KBM-7 (cell line): Measurements from ENCODE around the gene ITPR2.
A peak's percentile ranks its signal among the peaks of the same experiment; 100 is the strongest.
"Not testable (repeated sequence)": the region's sequence is repeated elsewhere in the genome, so short reads cannot be mapped to it uniquely, and the experiment has no call there.

ENCODE experiments used
- DNase-seq: peaks from one replicate; pipeline ENCODE4 v3.0.0-alpha.2; 2015
- in situ Hi-C: fragments of 300-500 bp; cut with MboI; formaldehyde crosslinking; loops from 2 replicates; pipeline ENCODE4 v1.14.3; 2020; ENCODE audit warnings: low sequenced_read_pairs, low pct_unique_long_range_greater_than_20kb, mixed read lengths

ITPR2 gene

DNA sequence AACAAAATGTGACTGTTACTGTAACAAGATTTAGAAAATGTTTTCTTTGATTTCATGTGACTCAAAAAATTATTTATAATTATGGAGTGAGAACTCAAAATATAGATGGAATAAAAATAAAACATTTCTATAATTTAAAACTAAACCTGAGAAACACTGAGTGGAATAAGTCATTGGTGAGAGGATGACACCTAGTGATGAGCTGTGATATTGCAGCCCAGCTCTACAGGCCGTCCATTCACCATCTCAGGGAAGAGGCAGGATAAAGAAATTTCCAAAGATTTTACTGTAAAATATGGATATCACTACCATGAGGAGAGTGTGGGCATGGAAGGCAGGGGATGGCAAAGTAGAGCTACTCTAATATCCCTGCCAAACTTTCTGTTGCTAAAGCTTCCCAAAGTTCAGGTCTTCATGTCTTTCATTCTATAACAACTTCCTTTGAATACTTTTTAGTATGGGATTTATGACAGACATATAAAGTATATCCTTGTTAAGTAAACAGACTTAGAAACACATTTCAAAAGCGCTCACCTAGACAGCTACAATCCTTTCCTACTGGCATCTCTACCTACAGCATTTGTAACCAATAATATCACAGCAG is 308.0 kb downstream of the ITPR2 start:
- in situ Hi-C loops: no loop called here
- DNase-seq: peak; percentile 75

DNA sequence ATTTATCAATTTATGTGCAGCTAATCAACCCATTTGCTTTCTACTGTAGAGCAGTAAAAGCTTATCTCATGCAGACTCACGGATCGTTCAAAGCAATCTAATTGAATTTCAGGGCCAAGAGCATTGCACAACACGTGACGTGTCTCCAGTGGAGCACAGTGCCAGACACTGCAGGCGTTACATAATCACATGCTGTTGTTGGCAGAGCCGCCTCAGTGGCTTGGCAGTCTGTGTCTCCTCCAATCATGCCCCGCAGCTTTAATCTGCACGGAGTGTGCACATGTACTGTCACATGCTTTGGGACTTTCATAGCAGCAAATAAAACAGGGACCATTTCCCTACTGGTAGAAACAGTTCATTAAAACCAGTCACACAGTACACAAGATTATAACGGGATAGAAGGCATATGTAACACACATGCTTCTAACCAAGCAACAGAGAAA is 309.3 kb downstream of the ITPR2 start:
- in situ Hi-C loops: no loop called here
- DNase-seq: peak; percentile 44

DNA sequence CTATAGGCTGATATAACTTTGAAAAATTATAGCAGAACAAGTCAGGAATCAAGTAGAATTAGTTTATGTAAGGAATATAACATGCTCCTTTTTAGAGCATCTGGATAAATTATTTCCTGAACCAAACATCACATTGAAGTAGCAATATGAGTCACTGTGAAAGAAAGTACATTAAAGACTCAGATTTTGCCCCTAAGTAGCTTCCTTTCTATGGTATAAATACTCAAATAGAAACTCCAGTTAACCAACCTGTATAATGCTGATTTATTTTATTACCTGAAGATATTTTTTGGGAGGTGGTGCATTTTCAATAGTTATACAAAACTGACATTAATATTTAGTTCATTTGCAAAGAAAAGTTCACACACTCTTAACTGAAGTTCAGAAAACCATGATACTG is 312.1 kb downstream of the ITPR2 start:
- no peak for DNase-seq
- in situ Hi-C loops: no loop called here

DNA sequence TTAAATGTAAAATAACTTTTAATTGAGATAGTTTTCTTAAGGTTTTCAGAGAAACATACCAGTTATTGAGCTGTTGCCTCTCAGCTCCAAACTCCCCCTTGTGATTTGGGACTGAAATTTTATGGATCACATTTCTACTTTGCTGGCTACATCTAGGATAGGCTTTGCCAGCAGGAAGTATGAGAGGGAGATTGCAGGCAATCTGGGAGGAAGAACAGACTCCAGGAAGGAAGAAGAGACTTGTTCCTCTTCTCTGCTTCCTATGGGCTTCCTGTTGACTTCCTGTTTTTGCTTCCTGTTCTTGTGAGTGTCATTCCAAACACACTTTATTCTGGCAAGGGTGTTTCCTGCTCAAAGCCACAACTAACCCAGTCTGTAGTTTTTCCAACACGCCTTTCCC is 312.9 kb downstream of the ITPR2 start:
- in situ Hi-C loops: no loop called here
- peak; percentile 30 for DNase-seq

DNA sequence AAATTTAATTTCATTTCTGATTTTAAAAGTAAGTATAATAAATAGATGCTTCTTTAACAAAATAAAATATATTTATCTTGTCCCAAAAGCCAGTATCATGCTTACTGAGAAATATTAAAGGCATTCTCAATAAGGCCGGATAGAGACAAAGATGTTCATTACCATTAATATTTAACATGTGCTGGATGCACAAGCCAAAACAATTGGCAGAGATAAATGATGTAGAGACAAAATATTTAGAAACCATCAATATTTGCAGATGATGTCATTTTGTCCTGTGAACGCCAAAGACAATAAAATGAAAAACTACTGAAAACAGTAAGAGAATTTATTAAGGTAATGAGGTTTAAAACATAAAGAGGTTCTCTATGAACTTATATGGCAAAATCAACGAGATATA is 313.5 kb downstream of the ITPR2 start:
- no peak for DNase-seq
- in situ Hi-C loops: no loop called here

DNA sequence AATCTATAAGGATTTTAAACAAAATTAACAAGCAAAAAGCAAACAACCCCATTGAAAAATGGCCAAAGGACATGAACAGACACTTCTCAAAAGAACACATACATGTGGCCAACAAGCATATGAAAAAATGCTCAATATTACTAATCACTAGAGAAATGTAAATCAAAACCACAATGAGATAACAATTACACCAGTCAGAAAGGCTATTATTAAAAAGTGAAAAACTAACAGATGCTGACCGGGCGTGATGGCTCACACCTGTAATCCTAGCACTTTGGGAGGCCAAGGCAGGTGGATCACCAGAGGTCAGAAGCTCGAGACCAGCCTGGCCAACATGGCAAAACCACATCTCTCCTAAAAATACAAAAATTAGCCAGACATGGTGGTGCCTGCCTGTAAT is 315.7 kb downstream of the ITPR2 start:
- DNase-seq, in situ Hi-C loops: not testable (repeated sequence)

DNA sequence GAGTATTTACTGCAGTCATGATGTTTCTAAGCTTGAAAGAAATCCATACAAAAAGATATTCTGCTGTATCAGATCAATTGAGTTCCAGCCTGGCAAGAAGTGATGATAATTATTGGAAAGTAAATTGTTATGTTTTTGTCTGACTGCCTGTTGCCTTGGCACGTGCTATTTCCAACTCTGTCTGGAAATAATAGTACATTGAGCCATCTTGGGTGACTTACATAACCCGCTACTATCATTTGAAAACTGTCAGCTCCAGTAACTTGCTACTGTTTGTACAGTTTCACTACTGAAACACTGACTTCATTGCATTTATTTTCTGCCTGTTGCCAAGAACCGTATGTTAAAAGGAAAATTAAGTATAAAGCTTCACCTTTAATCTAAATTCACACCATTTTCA is 318.6 kb downstream of the ITPR2 start:
- in situ Hi-C loops: no loop called here
- DNase-seq: no peak

DNA sequence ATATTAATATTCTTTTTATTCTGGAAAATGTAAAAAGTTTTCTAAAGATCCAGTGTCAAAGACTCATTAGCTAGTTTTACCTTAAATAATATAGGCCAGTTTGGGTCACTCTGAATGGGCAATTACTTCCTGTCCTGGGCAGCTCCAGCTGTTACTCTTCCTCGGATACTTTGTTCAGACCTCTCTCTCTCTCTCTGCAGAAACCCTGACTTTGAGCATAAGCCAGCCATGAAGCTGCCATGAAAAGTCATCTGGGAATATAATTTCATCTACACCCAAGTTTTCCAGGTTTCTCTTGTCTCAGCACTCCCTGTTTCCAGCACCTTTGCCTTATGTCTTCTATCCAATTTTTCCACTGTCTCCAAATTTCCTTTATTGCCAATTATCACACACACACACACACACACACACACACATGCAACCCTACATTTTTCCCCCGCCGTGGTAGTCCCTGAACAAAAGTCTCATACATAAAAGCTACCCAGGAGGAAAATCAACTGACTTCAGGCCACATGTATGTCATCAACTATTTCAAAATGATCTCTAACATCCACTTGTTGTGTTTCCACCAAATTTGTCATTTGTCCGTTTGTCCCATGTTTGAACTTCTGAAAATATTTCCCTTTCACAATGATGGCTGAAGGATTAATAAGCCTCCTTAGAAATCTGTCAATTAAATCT is 319.5 kb downstream of the ITPR2 start:
- no peak for DNase-seq
- in situ Hi-C loops: no loop called here

DNA sequence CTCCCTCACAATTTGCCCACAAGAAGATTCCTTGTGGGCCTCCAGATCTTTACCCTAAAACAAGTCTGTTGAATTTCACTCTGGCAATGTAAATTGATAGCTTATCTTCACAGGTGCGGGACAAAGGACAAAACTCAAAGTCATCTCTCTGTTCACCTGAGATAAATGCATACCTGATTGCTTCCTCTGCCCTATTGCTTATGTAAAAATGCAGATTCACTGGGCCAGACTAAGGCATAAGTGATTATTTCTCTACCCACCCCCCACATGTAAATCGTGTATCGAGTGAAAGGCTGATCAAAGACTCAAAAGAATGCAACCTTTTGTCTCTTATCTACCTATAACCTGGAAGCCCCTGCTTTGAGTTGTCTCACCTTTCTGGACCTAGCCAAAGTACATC is 320.8 kb downstream of the ITPR2 start:
- no peak for DNase-seq
- in situ Hi-C loops: no loop called here

DNA sequence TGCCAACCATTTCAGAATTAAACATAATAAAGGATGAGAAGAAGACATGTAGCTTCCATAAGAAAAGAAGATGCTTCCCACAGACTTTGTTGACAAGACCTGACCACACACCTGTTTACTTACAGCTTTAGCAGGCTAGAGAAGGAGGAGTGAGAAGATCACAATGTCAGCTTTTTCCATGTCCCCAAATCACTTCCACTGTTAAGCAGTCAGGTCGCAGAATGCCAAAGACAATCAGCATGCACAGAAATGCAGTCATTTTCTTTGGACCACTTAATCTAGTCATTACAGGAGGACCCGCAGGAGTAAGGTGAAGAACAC is 322.7 kb downstream of the ITPR2 start:
- in situ Hi-C loops: no loop called here
- DNase-seq: no peak

DNA sequence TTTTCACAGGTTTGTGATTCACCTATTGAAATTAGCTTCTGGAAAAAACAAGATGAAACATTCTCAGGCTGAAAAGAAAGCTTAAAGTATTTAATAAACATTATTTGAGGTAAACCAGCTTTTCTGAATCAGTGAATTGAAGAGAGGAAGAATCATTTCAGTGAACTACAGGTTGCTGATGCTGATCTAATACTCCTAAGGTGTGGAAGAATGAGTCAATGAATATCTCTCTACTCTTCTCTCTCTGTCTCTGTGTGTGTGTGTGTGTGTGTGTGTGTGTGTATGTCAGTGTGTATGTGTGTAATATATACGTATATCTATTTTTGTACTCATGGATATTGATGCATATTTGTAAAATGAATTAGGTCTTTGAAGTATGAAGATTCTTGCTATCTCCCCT is 325.4 kb downstream of the ITPR2 start:
- in situ Hi-C loops: no loop called here
- DNase-seq: no peak

DNA sequence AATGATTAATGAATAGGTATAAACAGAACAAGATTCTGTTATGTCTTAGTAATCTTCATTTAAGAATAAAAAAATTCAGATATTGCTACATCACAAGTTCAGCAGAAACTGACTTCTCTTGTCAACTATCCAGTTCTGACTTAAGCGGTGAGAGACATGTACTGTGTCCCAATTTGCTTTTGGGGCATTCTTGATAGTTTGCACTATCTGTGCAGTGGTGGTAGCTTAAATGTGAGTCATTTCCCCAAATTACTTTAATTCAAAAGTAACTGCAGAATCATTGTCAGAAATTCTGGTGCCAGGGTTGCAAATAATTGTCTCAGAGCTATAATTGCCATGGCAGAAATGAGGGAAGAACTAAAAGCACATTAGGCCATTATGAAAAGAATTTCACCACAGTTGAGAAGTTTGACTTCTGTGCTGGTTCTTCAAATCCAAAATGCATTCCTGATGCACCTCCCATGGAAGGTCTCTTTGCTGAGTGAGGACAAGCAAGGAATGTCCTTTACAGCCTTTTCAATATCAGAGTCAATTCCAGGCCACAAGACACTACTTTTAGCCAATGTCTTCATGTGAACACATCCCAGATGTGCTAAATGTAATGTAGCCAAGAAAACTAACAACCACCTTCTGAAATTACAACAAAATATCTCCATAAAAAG is 332.9 kb downstream of the ITPR2 start:
- DNase-seq: no peak
- in situ Hi-C loops: no loop called here

DNA sequence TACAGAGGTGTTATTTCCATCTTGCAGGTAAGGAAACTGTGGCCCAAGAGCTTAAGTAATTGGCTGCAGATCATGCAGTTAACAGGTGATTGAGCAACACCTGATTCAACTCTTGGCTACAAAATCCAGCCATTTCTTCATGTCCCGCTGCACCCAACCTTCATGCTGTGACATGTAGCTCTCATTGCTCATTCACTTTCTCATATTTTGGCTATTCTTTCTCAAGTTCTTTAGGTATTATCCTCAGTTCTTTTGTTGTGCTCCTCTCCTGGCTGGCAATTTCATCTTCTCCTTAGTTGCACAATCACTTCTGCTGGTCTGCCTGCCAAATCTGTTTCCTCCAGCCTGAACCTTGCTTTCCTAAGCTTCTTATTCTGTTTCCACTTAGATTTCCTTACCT is 336.8 kb downstream of the ITPR2 start:
- no peak for DNase-seq
- in situ Hi-C loops: no loop called here

DNA sequence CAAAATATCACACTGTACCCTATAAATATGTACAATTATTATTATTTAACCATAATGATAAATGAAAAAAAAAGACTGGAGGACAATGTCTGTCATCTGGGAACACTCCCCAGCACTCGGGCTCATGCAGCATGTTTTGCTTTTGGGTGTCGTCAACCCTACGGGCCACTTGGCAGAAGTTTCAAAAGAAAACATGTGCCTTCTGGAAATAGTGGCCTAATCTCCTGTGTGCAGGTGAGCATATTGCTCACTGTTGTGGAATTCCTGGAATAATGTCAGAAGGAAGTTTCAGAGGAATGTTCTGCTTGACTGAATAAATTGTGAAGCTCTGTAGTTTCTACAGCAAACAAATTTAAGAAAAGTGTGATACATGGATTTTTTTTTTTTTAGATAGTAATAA is 339.3 kb downstream of the ITPR2 start:
- DNase-seq: no peak
- in situ Hi-C loops: no loop called here

DNA sequence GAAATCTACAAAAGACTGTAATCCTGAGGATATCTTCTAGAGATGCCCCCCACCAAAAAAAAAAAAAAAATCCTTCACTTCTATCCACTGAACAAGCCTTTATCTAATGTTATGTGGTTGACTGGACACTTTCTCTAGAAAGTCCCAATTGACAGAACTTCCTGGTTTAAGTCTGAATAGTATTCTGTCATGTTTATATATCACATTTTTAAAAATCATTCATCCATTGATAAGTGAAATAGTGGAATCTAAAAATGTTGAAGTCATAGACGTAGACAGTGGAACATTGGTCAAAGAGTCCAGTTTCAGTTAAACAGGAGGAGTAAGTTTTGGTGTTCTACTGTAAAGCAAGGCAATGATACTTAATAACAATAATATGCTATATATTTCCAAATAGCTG is 340.6 kb downstream of the ITPR2 start:
- DNase-seq: no peak
- in situ Hi-C loops: no loop called here

DNA sequence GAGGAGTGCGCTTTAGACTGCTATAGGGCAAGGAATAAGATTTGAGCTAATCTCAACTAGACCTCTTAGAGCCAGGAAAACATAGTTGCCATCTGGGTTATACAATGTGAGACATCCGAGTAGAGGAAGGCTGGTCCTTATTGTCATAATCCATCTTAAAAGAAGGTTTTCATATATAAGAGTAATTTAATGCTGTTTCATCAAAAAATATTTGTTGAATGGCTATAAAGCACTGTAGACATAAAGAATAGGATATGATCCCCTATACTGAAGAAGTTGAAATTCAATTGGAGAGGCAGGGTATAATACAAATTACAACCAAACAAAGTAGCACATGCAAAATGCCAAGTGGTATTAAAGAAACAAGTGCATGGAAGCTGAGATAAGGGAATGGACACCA is 343.1 kb downstream of the ITPR2 start:
- in situ Hi-C loops: no loop called here
- no peak for DNase-seq

DNA sequence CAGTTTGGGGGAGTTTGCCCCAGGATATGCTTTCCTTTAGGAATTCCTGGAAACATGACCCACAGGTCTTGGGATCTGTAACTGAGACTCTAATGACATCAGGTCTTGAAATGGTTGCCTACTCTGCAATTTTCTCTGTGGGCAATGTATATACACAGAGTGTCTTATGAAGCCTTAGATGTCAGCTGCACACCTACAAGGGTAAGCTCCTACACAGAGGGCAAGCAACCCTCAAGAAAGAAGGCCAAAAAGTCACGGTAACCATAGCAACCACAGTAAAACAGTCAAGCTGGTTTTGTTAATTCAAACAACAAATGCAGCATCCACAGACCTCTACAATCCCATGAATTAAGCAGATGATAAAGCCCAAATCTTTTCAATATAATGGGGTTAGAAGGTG is 344.6 kb downstream of the ITPR2 start:
- no peak for DNase-seq
- in situ Hi-C loops: no loop called here

DNA sequence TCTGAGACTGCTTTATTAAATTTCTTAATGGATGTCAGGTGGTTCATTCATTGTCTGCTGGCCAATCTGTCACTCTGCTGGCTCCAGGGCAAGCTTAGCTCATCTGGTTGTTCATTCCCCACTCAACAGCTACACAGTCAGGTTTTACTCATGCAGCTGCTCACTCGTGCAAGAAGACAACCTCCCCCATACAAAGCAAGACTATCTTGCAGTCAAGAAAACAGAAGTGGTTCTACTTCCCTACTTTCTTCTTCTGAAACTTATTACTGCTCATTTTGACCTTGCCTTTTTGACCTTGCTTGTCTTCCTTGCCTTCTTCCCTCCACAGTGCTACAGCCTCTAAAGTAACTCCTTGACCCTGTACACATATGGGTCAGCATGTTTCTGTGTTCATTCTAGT is 359.7 kb downstream of the ITPR2 start:
- peak; percentile 89 for DNase-seq

DNA sequence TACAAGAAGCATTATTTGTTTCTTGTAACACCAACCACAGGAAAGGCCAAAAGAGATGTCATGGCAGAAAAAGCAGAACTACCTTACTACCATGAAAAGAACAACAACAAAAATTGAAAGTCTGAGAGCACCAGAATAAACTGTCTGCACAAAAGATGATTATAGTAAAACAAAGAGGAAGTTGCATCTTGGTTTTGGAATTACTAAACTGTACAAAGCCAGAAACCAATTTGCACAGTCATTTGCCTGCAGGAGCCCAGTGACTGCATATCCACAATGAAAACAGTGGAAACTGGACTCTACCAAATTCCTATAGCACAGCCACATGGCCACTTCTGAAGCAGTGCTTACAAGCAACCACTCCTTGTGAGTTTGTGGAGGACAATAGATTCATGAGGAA is 361.4 kb downstream of the ITPR2 start:
- peak; percentile 96 for DNase-seq
- in situ Hi-C loops: no loop called here

More for the DNA sequence above, 359.7 kb downstream of the ITPR2 start:
- in situ Hi-C loops: no loop called here

DNA sequence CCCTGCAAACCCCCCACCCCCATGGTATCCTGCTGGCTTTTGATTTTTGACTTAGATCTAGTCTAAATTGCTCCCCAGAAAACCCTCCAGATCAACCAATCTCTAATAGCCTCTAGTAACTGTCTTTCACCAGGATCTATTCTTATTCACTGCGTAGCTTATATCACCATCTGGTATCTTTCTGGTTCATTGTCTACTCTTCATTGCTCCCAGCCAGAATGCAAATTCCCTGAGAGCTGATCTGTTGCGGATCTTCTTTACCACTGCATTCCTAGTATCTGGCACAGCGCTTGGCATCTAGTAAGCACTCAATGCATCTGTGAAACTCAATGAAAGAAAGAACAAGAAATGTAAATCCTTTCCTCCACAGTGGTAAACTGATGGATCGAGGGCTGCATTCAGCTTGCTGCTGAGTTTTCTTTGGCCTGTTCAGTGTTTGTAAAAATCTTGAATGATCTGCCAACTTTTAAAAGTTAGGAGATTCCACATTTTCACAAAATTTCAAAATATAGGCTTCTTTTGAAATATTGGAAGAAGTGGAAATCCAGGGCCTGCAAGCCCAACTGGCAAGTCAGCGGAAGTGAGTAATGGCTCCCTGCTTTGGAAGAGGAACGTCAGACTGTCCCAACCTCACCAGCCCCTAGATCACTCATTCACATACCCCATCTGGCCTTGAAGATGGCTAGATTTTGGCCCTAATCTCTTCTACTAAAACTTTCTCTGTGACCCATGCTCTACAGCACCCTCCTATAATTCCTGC is 363.4 kb downstream of the ITPR2 start:
- in situ Hi-C loops: no loop called here
- DNase-seq: no peak
